SHP77 (cell line): ENCODE data around the gene HSPG2.

Experiments
- DNase-seq, 2 experiments: peaks; one replicate each; lab custom pipeline; 2025; lab: John Stamatoyannopoulos, UW

The HSPG2 gene

DNA sequence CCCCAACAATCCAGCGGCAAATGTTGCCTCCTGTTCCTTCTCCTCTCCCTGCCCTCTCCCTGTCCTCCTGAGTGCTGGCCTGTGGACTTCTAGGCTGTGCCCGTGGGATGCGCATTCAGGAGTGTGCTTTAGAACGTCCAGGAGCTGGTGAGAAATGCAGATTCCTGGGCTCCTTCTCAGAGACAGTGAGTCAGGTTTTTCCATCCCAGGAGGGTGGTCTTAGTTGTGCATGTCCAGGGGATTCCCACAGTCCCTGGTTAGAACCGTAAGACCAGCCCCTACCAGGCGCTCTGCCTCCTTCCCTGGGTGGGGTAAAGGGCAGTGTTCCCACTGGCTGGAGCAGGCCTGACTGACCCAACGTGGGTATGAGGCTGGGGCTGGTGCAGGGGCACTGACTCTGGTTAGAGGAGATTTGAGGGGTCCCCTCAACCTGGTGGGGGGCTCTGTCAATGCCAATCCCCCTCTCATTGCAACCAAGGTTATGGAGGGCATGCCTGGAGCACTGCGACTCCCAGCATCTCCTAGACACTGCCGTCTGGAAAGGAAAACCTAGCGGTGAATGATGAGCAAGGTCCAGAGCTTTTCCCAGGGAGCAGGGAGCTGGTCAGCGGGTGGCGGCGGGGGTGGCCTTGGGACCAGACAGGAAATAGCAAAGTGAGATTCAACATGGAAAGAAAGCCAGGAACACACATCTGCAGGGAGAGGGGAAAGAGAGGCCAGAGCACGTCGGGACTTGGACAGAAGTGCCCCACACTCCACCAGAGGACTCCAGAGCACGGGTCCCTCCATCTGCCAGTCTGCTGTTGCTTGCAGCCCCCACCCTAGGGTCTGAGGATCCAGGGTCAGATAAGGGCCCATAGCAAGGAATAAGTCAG, 38.5 kb downstream of the HSPG2 start:
- no peak for DNase-seq

DNA sequence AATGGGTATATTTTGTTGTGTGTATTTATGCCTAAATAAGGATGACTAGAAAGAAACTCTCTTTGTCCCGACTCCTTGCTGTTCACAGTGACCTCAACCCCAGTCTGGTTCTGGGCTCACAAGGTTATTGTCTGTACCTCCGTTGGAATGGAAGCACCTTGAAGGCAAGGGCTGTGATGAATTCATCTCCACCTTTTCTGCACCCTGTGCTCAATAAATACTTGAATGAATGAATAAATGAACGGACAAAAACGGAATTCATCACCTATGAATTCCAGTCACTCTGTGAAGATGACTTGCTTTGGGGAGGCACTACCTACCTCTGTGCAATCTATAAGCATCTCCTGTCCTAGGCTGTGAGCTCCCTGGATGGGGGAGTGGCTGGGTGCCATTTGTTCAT, 39.3 kb downstream of the HSPG2 start:
- no peak for DNase-seq

DNA sequence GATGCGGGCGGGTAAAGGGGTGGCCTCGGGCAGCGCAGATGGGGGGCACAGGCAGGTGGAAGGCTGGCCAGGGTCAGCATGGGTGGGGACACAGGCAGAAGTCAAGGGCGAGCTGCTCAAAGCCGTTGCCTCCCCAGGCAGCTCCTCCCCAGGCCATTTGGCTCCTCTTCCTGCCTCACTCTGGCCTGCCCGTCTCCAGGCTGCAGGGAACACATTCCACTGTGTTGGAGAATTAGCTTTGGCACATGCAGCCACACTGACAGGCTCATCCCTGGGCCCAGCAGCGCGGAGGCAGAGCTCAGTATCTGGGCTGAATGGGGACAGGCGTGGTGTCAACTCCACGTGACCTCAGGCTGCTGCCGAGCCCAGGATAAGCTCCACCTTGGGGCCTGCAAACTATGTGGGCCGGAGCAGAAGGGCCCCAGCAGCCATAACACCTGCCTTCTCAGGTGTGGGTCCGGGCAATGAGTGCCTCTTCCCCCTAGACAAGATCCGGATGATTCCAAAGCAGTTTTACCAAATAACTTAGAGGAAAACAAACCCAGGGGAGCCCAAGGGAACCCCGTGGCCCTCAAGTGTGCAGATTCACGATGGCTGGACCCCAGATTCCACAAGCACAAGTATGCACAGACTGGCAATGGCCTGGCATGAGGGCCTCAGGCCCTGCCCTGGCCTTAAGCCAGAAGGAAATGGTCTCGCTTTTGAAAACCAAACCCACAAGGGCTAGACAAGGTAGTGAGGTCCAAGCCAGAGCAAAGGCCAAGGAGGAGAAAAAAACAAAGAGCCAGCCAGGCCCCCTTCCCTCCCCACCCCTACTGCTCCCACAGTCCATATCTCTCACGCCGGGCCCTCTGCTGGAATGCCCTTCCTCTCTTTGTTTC, 40.2 kb downstream of the HSPG2 start:
- no peak for DNase-seq

DNA sequence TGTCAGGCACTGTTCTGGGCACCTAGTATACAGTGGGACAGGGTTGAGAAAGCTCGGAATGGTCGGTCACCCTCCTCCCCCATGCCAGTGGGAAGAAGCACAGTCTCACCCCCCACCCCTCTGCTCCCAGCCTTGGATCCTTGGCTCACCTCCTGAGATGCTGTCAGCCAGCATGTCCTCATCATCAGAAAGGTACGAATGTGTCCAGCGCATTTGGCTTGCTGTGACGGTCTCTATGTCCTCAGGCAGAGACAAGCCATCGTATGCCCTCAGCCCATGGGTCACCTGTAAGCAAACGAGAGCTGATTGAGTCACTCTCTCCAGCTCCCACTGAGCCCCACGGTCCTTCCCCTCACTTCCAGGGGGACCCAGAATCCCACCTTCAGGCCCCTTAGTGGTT, 41.1 kb downstream of the HSPG2 start:
- DNase-seq, result no peak

DNA sequence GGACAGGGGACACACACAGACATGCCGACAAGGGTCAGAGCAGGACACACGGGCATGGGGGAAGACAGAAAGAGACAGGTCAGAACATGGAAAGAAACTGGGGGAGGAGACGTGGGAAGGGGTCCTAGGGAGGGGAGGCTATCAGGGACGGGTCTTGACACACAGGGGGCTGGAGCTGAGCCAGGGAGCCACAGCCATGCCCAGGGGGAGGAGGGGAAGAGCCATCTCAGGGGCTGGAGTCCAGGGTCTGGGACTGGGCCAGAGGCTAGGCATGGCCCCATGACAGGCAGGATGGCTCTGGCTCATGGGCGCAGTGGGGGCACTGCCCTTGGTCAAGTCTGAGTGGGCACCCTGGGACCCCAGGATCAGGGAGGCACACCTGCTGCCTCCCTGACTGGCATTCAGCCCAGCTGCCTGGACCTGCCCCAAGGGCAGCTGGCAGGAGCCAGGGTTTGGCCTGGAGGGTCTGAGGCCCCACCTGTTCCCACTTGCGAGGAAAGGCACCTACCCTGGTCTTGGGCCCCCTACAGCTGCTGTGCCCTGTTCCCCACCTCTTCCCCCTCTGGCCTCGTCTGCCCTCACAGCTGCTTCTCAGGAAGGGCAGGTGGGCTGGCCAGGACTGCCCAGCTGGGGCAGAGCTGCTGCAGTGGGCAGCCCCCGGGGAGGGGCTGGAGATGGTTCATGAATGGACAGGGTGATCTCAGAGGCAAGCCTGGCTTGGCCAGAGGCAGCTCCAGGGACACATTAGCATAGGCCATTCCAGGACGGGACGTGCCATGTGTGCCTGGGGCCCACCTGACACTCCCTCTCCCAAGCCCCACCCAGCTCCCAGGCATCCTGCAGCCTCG, 42.9 kb downstream of the HSPG2 start:
- DNase-seq, result peak in 1 of 2 experiments; percentile 34

DNA sequence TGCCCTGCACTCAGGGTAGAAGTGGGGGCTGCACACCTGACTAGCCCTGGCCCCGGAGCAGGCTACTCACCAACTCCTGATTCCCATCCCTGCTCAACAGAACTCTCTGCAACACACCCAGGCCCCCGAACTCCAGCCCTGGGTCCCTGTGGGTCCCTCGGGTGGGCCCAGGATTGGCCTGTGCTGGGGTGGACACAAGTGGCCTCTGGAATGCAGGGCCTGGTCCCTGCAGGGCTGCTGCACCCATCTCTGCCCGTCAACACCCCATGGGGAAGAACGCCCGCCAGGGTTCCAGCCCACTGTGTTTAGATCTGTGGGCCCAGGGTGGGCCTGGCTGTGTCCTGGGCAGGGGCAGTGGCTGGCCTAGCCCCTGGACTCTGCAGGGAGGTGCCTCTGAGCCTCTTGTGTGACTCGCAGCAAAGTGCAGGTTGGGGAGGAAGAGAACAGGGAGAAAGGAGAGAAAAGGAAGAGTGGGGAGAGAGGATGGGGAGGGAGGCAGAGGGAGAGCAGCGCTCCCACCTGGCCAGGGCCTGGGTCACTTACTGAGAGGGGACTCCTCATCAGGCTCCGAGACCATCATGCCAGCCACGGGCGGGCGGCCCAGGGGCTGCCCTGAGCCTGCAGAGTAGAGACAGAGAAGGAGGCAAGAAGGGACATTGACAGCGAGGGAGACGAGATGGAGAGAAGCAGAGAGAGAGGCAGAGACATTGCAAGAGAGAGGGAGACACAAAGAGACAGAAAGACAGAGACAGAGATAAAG, 43.9 kb downstream of the HSPG2 start:
- no peak for DNase-seq

DNA sequence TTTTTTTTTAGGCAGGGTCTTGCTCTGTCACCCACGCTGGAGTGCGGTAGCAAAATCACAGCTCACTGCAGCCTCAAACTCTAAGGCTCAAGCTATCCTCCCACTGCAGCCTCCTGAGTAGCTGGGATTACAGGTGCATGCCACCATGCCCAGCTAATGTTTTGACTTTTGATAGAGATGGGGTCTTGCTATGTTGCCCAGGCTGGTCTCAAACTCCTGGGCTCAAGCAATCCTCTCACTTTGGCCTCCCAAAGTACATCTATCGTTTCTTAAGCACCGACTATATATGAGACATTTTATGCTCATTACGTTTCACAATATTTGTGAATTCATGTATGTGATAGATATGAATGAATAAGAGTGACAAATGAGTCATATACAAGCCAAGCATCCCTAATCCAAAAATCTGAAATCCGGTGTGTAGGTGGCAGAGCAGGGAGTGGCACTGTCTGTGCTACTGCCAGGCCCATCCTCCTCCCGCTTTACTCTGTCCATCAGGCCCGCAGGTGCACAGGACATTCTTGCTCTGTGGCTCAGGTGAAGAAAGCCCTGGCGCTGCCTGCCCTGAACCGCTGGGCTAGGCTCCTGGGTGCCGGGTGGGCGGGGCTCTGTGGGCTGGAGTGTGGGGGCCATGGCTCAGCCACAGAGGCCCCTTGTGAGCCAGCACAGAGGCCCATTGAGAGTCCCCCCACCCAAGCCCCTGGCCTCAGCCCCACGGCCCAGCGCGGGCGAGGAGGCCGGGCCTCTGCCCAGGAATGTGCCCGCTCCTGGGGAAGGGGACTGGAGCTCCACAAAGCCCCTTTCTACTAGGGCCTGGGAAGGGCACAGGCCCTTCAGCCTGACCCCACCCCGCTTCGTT, 45.3 kb downstream of the HSPG2 start:
- DNase-seq, result no peak

DNA sequence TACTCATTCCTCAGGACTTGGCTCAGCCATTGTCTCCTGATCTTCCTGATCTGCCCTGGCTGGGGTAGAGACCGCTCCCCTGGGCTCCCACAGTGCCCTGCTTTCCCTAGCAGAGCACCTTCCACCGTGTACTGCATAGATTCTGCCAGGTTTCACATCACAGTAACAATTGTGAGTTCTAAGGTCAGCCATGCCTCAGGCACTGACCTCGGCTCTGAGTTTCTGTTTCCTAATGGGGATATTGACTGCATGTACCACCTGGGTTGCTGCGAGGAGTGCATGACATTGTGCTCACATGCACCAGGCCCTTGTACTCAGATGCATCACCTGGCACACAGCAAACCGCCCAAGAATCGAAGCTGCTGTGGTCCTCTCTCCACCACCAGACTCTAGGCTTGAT, 46.0 kb downstream of the HSPG2 start:
- no peak for DNase-seq

DNA sequence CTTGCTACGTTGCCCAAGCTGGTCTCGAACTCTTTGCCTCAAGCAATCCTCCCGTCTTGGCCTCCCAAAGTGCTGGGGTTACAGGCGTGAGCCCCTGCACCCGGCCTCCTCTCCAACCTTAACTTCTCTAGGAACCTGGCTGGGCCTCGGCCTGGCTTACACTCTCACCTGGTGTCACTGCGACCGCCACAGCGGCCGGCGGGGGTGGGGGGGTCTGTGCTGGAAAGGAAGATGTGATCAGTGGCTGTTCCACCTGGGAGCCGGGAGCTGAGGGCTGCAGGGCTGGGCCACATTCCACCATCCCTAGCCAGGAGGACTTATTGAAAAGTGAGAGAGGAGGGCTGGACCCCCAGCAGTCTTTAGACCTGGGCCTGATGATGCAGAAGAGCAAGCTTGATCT, 48.6 kb downstream of the HSPG2 start:
- no peak for DNase-seq

DNA sequence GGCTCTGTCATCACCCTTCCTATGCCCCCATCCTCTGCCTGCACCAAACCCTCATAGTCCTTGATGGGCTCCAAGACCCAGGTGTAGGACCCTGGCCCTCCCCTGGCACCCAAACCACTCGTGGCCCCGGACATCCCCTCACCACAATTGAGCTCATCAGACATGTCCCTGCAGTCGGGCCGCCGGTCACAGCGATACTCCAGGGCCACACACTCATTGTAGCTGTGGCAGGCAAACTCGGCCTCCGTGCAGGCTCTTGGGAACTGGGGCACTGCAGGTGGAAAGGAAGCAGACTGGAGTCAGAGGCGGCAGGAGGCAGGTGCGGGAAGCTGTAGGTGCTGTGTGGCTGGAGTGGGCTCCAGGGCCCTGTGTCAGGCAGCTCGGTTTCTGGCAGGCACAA, 49.3 kb downstream of the HSPG2 start:
- no peak for DNase-seq

DNA sequence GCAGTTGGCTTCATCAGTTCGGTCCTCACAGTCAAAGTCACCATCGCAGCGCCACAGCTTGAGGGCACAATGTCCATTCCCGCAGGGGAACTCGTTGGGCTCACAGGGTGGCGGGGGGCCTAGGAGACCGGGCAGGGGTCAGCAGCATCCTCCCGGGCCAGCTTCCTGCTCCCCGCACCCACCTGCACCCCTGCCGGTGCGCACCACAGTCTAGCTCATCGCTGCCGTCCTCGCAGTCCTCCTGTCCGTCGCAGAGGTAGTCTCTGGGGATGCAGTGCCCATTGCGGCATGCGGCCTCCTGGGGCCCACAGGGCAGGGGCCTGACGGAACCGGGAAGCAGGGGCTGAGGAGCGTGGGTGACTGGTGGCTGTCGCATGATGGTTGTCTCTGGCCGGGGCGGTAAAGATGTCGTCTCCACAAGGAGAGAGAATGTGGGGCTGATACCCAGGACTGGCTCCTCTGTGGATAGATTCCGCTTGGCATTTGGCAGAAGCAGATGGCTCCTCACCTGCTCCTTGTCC, 49.8 kb downstream of the HSPG2 start:
- DNase-seq, result no peak

DNA sequence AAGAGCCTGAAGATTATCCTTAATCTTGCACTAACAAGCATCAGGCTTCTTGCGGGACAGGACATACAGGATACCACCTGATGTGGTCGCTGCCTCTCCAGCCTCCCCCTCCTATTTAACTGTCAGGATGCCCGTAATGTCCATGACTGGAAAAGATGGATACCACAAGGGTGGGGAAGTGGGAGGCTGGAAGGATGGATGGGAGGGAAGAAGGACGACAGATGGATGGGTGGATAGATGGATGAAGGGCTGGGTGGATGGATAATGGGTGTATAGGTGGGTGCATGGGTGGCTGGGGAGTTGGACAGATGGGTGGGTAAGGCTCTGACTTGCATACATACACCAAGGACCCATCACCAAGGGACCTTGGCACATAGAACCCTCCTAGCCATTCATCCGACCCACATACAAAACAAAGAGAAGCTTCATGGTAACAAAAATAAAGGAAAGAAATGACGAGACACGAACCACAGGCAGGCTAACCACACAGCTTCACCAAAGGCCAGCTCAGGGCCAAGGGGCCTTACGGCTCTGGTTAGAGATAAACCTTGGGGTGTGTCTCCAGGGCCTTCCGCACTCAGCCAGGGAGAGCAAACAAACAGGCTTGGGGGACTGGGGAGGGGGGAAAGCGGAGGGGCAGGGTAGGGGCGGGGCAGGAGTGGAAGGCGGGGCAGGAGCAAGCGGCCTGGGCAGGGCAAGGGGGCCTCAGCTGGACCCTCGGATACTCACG, 50.5 kb downstream of the HSPG2 start:
- DNase-seq, result no peak

DNA sequence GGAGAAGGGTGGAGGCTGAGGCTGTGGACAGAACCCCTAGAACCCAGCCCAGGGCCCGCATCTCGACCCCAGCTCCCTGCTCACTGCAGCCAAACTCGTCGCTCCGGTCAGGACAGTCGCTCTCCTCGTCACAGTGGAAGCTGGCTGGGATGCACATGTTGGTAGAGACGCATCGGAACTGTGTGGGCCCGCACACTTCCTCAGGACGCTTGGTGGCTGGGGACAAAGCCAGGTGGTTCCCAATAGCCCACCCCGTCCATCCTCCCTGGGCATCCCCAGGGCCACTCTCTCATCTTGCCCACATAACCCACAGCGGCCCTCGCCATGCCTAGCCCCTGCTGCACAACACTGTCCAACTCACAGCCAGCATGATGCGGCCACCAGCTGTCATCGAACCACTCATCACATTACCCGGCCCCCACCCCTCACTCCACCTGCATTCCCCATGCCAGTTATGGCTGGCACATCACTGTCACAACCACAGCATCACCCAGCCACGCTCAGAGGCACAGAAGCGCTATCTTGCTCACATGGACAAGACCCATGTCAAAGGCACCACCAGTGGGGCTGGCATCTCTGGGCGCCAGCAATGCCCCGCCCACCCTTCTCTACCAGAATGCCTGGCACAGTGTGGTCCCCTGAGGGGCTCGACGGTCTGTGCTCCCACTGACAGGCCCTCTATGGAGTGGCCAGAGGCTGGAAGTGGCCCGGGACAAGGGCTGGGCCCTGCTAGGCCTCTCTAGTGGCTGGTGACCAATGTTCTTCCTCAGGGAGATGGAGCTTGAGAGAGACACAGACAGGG, 51.7 kb downstream of the HSPG2 start:
- DNase-seq, result no peak

DNA sequence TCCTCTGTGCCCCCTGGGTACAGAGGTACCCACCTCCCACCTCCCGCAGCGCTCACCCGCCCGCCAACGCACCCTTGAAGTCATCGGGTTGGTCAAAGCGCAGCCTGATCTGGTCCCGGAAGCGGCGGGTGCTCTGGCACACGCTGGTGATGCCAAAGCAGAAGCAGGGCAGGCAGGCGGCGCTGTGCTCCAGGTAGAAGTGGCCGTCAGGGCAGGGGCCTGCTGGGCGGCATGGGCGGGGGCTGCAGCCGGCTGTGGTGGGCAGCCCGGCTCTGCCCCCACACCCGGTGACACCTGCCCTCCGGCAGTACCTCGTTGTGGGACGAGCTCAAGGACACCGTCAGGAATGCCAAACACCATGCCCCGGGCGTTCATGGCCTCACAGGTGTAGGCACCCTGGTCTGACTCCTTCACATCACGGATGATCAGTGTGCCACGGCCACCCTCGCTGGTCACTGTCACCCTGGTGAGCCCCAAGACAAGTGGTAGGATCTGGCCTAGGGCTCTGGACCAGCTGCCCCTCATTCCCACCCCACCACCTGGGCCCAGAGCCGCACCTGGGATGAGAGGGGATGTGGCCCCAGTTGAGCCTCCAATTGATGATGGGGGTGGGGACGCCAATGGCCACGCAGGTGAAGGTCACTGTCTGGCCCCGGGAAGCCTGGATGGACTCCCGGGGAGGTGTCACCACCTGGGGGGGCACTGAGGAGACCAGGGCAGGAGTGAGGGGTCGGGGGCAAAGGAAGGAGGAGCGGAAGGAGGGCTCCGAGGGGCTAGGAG, 52.5 kb downstream of the HSPG2 start:
- no peak for DNase-seq

DNA sequence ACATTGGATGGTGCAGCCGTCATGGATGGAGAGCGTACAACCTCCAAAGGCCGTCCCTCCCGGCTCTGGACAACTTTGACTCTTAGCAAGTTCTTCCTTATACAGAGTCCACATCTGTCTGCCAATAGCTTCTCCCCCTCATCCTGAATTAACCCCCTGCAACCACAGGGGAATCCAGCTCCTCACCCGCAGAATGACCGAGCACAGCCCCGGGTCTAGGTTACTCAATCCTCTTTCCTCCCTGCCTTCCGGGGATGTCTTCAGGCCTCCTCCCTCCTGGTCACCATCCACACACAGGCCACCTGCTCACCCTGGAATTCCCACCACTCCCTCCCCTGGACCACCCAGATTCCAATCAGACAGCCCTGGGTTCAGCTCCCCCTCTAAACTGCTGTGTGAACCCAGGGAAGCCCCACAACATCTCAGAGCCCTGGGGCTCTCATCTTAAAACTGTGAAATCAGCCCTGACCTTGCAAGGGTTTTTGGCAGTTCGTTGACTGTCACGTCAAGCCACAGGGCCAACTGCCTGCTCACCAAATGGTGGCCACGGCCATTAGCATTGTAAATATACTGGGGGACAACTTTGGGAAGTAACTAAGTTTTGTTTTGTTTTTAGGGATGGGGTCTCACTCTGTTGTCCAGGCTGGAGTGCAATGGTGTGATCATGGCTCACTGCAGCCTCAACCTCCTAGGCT, 54.2 kb downstream of the HSPG2 start:
- no peak for DNase-seq

DNA sequence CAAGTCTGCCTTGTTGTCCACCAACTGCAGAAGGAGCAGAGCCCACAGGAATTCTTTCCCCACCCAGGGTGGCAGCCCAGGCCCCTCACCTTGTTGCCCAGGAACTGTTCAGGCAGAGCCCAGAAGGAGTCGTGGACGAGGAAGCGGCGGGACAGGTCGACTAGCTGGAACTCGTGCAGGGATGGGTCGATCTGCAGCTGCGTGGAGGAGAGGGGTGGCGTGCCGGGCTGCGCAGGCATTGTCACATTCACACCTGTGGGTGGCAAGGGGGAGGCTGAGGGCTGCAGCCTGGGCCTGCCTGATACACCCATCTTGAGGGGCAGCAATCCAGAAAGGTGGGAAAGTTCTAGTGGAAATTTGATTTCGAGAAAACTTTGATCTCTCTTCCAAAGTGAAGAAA, 55.9 kb downstream of the HSPG2 start:
- no peak for DNase-seq

DNA sequence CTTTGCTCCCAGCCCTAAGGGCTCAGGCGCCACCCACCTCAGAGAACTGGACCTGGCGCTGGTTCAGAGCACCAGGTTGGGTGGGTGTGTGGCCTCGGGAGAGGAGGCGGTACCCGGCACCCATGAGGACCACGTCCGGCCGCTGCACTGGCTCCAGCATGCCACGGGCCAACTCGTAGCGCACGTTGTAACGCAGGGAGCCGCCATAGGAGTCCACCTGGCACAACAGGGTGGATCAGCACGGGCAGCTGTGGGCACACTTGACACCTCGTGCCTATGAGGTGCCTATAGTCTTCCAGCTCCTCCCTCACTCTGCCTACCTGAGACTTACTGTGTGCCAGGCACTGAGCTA, 56.5 kb downstream of the HSPG2 start:
- no peak for DNase-seq
